ENCODE data around the gene ENPEP. TPM values are rescaled to one million over a fixed set of nuclear protein-coding genes. Genes with fewer than 3 reads are reported as not detected.
"Not testable (repeated sequence)": the region's sequence is repeated elsewhere in the genome, so short reads cannot be mapped to it uniquely, and the experiment has no call there.

Gene ENPEP
- total RNA-seq, 4 donors from 2014 or later, result 0.80 to 6.2 (median 1.5) TPM

DNA sequence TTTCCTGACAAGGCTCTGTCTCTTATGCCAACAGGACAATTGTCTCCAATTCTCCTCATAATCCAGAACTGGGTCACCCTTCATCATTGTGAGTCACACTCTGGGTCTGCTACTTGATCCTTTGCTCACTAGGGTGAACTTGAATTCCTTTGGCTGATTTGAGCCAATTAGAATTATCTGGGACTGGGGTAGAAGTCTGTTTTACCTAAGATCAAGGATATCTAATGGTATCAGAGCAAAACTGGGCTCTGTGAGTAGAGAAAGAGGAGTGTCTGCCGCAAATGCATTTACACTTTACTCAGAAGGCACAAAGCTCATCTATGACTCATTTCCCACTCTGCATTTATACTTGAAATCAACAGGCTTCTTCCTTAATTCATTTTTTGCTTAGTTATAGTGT, 74.3 kb downstream of the ENPEP start:
- intact Hi-C loops (cut with DNase I; ENCODE audit: low total_unique reads) (no loop called here), in situ Hi-C loops (cut with MboI; ENCODE audit: low pct_ligation_motif_present in 1 of 4, low pct_unique_long_range_greater_than_20kb in 1 of 4, low sequenced_read_pairs in 3 of 4) (no loop called here)
- WGBS, 2 donors (ENCODE audit: low coverage in 1 of 2), result 85 to 100% methylated on average over 1 of the region's 1 CpG
- Histone ChIP-seq H3K4me3 (no peak overlapping the region), H3K4me1 (no peaks in the 10 kb centered on the region), H3K27me3 (no peaks in the 10 kb centered on the region), H3K36me3 (no peaks in the 10 kb centered on the region), H3K27ac (no peak overlapping the region), H3K9me3 (no peaks in the 10 kb centered on the region)
- no peak for DNase-seq
- TF ChIP-seq EP300 (IDR thresholded peaks at IDR 0.05; ENCODE audit: low read depth) (no peak), POLR2AphosphoS5 (IDR thresholded peaks at IDR 0.05) (no peak), POLR2A (IDR thresholded peaks at IDR 0.05) (no peak)
- TF ChIP-seq, protein P1, sequence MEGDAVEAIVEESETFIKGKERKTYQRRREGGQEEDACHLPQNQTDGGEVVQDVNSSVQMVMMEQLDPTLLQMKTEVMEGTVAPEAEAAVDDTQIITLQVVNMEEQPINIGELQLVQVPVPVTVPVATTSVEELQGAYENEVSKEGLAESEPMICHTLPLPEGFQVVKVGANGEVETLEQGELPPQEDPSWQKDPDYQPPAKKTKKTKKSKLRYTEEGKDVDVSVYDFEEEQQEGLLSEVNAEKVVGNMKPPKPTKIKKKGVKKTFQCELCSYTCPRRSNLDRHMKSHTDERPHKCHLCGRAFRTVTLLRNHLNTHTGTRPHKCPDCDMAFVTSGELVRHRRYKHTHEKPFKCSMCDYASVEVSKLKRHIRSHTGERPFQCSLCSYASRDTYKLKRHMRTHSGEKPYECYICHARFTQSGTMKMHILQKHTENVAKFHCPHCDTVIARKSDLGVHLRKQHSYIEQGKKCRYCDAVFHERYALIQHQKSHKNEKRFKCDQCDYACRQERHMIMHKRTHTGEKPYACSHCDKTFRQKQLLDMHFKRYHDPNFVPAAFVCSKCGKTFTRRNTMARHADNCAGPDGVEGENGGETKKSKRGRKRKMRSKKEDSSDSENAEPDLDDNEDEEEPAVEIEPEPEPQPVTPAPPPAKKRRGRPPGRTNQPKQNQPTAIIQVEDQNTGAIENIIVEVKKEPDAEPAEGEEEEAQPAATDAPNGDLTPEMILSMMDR (IDR thresholded peaks at IDR 0.05), result no peak

DNA sequence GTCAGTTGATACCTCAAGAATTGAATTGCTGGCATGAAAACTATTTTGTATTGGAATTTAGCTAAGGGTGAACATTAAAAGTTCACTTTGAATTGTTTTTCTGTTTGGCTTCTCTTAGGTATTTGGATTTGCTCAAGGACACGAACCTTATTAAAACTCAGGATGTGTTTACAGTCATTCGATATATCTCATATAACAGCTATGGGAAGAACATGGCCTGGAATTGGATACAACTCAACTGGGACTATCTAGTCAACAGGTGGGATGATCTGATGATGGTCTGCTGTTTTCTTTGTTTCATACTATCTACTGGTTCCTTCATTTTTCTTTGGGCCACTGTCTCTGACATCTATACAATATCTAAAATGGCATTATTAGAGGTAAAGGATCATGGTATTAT, 77.2 kb downstream of the ENPEP start:
- 79 to 81% methylated on average over 2 of the region's 2 CpGs for WGBS, 2 donors (ENCODE audit: low coverage in 1 of 2)
- in situ Hi-C loops (cut with MboI; ENCODE audit: low pct_ligation_motif_present in 1 of 4, low pct_unique_long_range_greater_than_20kb in 1 of 4, low sequenced_read_pairs in 3 of 4), result no loop called here

DNA sequence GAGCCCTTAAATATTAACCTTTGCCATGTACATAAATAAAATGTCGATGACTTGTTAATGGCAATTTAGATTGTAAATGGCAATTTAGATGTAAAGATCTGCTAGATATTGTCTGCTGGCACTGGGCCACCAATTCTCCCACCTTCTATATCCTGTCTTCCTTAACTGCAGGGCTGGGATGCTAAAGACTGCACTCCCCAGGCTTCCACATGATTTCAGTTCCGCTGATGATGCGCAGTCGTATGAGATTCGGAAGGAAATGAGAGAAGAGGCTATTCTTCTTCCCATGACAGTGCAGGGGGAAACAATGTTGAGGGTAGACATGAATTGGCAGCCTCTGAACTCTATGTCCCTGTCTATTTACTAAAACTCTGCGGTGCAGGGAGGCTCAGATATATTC, 91.3 kb downstream of the ENPEP start:
- no peaks in the 10 kb centered on the region for H3K9me3 ChIP-seq
- H3K27me3 ChIP-seq, result no peaks in the 10 kb centered on the region
- in situ Hi-C loops (cut with MboI; ENCODE audit: low pct_ligation_motif_present in 1 of 4, low pct_unique_long_range_greater_than_20kb in 1 of 4, low sequenced_read_pairs in 3 of 4), result no loop called here
- H3K4me1 ChIP-seq, result no peaks in the 10 kb centered on the region
- no peak overlapping the region for H3K4me3 ChIP-seq
- intact Hi-C loops (cut with DNase I; ENCODE audit: low total_unique reads), result no loop called here
- TF ChIP-seq POLR2AphosphoS5 (IDR thresholded peaks at IDR 0.05), result no peak
- TF ChIP-seq EP300 (IDR thresholded peaks at IDR 0.05; ENCODE audit: low read depth), result no peak
- TF ChIP-seq POLR2A (IDR thresholded peaks at IDR 0.05), result no peak
- TF ChIP-seq, protein P1 (IDR thresholded peaks at IDR 0.05), result no peak
- DNase-seq, result no peak
- H3K36me3 ChIP-seq, result no peaks in the 10 kb centered on the region
- no peak overlapping the region for H3K27ac ChIP-seq
- 88 to 90% methylated on average over 6 of the region's 6 CpGs for WGBS, 2 donors (ENCODE audit: low coverage in 1 of 2)

More for the DNA sequence above, 77.2 kb downstream of the ENPEP start:
- H3K36me3 ChIP-seq, result no peaks in the 10 kb centered on the region
- no peaks in the 10 kb centered on the region for H3K9me3 ChIP-seq
- no peaks in the 10 kb centered on the region for H3K27me3 ChIP-seq
- H3K4me3 ChIP-seq, result no peak overlapping the region
- H3K27ac ChIP-seq, result no peak overlapping the region
- no peak for DNase-seq
- TF ChIP-seq, protein P1 (IDR thresholded peaks at IDR 0.05), result no peak
- TF ChIP-seq POLR2A (IDR thresholded peaks at IDR 0.05) (no peak), EP300 (IDR thresholded peaks at IDR 0.05; ENCODE audit: low read depth) (no peak), POLR2AphosphoS5 (IDR thresholded peaks at IDR 0.05) (no peak)
- intact Hi-C loops (cut with DNase I; ENCODE audit: low total_unique reads), result no loop called here
- H3K4me1 ChIP-seq, result no peaks in the 10 kb centered on the region

DNA sequence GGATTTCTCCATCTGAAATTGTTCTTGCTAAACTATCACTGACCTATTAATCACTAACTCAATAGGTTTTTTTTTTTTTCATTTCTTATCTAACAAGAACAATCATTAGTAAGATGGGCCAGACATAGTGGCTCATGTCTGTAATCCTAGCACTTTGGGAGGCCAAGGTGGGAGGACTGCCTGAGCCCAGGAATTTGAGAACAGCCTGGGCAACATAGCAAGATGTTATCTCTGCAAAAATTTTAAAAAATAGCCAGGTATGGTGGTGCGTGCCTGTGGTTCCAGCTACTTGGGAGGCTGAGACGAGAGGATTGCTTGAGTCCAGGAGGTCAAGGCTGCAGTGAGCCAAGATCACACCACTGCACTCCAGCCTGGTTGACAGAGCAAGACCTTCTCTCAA, 100.7 kb downstream of the ENPEP start:
- H3K9me3 ChIP-seq; H3K27me3 ChIP-seq; H3K4me3 ChIP-seq; intact Hi-C loops (cut with DNase I; ENCODE audit: low total_unique reads); H3K27ac ChIP-seq; DNase-seq; H3K4me1 ChIP-seq; in situ Hi-C loops (cut with MboI; ENCODE audit: low pct_ligation_motif_present in 1 of 4, low pct_unique_long_range_greater_than_20kb in 1 of 4, low sequenced_read_pairs in 3 of 4); H3K36me3 ChIP-seq: not testable (repeated sequence)
- WGBS, 2 donors (ENCODE audit: low coverage in 1 of 2), result 83 to 93% methylated on average over 1 to 2 of the region's 2 CpGs

DNA sequence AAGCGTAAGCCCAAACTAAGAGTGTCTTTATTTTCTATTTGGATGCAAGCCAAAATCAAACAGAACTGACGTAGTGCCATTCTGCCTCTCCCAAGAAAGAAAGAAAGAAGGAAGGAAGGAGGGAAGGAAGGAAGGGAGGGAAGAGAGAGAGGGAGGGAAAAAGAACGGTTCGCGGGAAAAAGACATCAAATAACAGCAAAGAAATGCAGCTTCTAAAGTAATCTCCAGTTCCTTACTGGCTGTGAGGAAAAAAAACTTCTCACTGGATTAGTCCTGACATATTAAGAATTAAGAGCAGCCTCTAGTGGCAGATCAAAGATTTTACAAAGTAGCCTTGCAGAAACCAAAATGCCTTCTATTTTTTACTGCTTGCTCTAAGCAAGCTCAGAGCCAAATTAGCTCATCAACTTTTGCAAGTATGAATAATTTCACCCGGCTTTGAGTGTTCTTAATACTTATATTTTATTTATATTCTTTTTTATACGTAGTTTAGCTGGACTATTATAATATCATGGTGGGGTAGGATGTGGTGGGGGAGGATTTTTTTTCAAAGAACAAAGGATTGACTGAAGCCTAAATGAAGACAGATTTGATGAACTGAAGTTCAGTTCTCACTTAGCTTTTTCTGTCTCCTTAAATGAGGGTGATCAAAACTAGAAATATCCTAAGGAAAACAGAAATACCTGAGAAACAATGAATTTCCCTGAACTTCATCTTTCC, 110.3 kb downstream of the ENPEP start:
- H3K36me3 ChIP-seq, result no peaks in the 10 kb centered on the region
- no peak overlapping the region for H3K27ac ChIP-seq
- no peaks in the 10 kb centered on the region for H3K27me3 ChIP-seq
- no peaks in the 10 kb centered on the region for H3K4me1 ChIP-seq
- no peaks in the 10 kb centered on the region for H3K9me3 ChIP-seq
- 17 to 22% methylated on average over 7 of the region's 7 CpGs for WGBS, 2 donors (ENCODE audit: low coverage in 1 of 2)
- TF ChIP-seq, protein P1 (IDR thresholded peaks at IDR 0.05), result peak in 3 of 5 experiments; percentile 14 to 30 (median 27)
- TF ChIP-seq POLR2A (IDR thresholded peaks at IDR 0.05) (no peak), POLR2AphosphoS5 (IDR thresholded peaks at IDR 0.05) (no peak), EP300 (IDR thresholded peaks at IDR 0.05; ENCODE audit: low read depth) (no peak)
- DNase-seq, result no peak
- in situ Hi-C loops (cut with MboI; ENCODE audit: low pct_ligation_motif_present in 1 of 4, low pct_unique_long_range_greater_than_20kb in 1 of 4, low sequenced_read_pairs in 3 of 4), result no loop called here
- intact Hi-C loops (cut with DNase I; ENCODE audit: low total_unique reads), result no loop called here
- H3K4me3 ChIP-seq, result no peak overlapping the region

Measured in transverse colon (tissue), 4 donors.